ENCODE results near the gene CLIC5.

Gene CLIC5

DNA sequence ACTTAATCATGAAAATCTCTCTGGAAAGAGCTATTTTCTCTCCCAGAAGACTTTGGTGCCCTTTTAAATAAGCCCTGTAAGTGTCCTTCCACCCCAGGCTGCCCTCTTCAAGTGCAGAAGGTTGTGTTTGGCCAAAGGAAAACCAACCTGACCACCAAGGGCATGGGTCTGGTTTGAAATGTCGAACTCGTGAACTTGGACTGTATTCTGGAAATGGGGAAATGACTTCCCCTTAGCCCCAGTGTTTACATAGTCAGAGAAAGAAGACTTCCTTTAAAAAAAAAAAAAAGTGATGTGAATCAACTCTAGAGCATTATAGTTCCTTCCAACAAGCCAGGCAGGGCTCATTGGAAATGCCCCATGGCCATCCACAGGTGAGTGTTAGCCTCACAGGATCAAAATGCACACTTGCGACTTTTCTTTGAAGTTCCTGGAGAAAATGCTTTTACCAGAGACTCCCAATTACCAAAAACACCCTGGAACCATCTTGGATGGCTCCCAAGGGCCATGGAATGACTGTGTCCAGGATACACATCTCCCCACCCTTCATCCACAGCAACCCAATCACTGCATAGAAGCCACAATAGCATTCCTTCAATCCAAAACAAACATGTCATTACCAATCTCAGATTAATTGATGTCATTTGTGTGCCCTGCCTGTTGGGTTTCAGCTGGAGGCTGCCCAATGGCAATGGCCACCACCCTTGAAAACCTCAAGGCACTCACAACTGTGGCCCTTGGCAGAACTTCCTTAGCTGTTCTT is 133.8 kb downstream of the CLIC5 start:
- no peak for DNase-seq

- DNase-seq = no peak
Observed at GRCh38 chr6:45880676-45881075, 135.0 kb downstream of the CLIC5 start.

DNA sequence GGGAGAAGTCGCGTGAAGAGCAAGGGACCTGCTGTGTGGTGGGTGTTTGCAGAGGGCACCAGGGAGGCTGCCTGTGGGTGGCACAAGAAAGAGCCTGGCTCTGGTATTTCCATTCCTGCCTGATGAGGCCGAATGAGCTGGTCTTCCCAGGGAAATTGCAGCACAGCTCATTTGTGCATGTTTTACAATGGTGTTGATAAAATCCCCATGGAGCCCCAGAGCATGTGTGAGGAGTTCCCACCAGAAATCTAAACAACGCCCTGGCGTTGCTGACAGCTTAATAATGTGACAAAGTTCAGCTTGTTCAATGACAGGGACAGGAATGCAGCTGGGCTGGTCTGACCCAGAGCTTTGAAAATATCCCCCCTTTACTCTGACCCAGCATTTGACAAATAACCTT is 135.5 kb downstream of the CLIC5 start:
- DNase-seq = no peak

GRCh38 chr6:45877970-45878590 is 137.6 kb downstream of the CLIC5 start:
- DNase-seq = no peak

DNA sequence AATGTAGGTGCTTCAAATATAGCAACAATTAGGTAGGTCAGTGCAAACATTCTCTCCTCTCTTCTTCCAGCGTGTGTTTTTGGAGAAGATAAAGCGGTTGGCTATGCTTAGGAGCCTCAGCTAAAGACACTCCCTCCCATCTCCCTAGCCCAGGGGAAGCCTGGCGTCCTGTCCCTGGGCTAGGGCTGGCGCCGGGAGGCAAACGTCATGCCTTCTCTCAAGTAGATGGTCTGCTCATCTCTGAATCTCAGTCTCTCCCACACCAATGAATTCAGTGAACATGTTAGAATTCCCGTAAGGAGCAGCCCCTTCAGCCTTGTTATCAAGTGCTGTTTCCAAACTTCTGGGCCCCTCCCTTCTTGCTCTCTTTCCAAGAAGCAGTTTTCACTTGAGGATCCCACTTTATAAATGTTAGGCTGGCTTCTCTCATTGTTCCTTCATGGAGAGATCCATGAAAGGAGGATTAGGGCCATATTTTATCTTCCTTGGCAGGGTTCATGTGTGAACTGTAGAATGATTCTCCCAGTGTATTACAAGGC is 142.8 kb downstream of the CLIC5 start:
- no peak for DNase-seq

- DNase-seq = no peak
Observed at GRCh38 chr6:45870531-45870930, 145.1 kb downstream of the CLIC5 start.

DNA sequence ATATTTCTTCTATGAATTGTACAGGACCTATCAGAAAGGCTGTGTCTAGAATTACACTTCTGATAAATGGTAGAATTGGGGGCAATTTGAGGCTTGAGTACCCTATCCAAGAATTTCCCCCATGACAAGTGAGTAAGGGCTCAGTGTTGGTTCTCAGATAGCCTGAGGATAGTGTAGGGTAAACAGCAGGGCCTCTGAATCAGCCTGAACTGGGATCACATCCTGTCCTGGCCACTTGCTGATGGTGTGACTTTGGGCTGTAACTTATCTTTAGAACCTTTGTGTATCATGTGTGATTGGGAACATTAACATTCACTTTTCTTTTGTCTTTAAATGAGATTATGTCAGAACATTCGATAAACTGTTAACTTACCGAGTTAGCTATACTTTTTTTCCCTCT is 151.0 kb downstream of the CLIC5 start:
- no peak for DNase-seq

DNA sequence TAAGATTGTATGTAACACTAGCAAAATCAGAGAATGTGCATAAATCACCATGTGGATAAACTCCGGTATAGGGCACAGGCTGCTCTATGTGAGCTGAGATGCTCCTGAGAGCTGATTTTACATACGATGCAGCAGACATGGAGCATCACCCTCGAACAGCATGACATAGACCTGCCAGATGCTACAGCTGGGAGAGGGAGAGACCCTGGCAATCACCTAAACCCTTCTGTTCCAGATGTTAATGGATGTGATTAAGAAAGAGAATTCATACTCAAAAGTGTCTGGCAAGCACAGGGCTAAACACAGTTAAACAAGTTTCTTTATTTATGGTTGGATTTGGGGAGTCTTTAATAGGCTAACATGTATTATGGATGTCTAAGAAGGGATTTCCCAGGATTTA is 157.0 kb downstream of the CLIC5 start:
- DNase-seq = no peak

GRCh38 chr6:45857827-45858226 is 157.8 kb downstream of the CLIC5 start:
- no peak for DNase-seq

GRCh38 chr6:45855642-45856394 is 159.8 kb downstream of the CLIC5 start:
- DNase-seq = no peak

DNA sequence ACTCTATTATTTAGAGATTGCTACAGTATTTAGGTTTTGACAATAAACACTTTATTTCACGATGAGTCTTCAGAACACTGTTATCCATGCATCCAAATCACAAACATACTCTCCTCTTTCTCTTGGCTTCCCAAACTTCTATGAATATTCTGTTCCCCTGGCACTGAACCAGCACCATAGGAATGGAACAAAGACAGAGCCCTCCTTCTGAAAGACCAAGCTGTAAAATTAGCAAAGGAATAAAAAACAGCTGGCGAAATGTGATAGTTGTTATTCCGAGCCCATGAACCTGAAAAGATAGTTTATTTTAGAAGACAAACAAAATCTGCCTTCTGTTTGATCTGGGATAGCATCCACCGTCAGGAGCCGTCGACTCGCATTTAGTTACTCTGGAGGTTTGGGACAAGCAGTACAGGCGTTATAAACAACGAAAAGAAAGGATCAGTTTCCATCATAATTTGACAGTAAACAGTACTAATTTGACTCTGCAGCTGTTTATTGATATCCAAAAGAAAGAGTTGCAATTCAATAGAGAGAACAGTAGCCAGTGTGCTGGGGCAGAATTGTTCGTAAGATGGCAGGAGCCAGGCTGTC is 161.4 kb downstream of the CLIC5 start:
- no peak for DNase-seq

GRCh38 chr6:45851034-45851400 is 164.6 kb downstream of the CLIC5 start:
- DNase-seq = no peak

DNA sequence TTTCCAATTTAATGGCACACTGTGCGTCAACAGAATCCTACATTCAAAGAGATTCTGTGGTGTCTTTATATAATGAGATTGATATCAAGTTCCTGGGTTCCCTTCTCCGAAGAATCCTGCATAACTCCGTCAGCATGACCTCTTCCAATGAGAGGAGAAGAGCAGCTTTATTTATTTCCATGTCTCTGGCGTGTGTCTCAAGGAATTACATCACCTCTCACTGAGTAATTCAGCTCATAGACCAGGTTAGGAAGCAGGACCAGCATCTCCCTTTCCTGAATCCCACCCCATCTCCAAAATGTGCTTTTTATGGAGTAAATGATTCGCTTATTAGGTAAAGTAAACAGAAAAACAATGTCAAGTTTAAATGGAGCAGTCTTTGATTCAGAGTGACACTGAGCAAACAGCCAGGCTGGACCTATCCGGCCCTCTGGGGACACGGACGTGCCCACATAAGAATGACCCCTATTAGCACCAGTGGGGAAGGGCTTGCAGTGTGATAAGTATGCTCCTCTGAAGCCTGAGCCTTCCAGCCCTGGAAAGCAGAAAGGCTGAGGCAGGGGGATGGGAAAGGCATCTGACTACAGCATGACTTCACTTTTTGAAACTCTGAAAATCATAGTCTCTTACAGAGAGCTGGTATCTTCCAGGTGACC is 165.2 kb downstream of the CLIC5 start:
- DNase-seq = no peak

- DNase-seq = no peak
Observed at GRCh38 chr6:45845567-45845966, 170.1 kb downstream of the CLIC5 start.

DNA sequence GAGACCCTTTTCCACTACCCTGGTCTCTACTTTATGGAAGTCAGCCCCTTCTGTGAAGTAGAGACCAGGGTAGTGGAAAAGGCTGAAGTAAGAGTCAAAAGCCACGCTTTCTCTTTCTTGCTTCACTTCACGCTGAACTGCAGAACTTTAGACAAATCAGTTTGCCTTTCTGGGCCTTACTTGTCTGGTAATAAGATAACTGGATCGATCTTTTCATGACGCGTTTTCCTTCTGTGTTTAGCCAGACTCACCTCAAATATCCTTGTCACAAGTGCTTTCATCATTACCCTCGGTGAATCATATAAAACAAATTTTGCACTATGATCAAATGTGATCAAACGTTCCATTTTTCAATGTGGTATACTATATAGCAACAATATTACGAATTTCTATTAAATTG is 170.7 kb downstream of the CLIC5 start:
- no peak for DNase-seq

- no peak for DNase-seq
Observed at GRCh38 chr6:45843848-45844521, 171.7 kb downstream of the CLIC5 start.

DNA sequence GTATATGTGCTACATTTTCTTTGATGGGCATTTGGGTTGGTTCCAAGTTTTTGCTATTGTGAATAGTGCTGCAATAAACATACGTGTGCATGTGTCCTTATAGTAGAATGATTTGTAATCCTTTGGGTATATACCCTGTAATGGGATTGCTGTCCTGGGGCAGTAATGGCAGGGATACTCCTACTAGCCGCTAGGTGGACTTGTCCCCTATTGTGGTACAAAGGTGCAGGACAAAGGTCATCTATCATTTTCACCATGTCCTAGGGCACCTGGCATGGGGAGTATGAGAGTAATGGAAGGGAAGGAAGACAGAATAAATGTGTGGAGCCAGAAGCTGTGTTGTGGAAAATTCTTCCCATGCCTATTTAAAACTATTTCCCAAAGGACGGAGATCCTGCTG is 174.6 kb downstream of the CLIC5 start:
- DNase-seq = no peak

GRCh38 chr6:45838996-45839395 is 176.7 kb downstream of the CLIC5 start:
- DNase-seq = no peak

- no peak for DNase-seq
Observed at GRCh38 chr6:45838451-45838850, 177.2 kb downstream of the CLIC5 start.

GRCh38 chr6:45837541-45838200 is 178.0 kb downstream of the CLIC5 start:
- no peak for DNase-seq

GRCh38 chr6:45836984-45837383 is 178.7 kb downstream of the CLIC5 start:
- no peak for DNase-seq

DNA sequence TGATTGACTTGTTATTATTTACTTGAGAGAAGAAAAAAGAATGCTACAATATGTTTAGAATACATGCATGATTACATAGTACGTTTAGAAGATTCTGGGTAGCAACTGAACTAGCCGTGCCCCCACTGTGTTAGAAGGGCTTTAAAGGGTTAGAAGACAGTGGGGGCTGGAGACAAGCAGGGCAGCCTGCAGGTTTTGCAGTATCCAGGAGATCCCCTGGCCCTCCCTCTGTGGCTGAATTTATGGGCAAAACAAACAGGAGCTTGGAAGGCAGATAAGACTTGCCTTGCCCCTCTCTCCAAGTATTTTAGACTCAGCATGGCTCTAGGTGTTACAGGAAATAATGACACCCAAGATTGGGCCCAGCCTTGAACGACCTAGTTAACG is 179.2 kb downstream of the CLIC5 start:
- DNase-seq = no peak

Measured in activated naive CD4-positive, alpha-beta T cell treated with Interleukin-2 at 50 U/mL for 16 hours (primary cell).